Astrocyte (in vitro differentiated cells and primary cell): ENCODE data around the gene FBXW8.

Source experiments
- EZH2 ChIP-seq: IDR thresholded peaks from 2 replicates; pipeline ENCODE4 v1.6.1; 2012; ENCODE audit warnings: mild to moderate bottlenecking, low read length, inconsistent platforms; ENCODE audit not compliant: insufficient read depth
- TF ChIP-seq, protein P1 (sequence below): IDR thresholded peaks from 2 replicates; pipeline ENCODE4 v1.5.1; 2011; ENCODE audit warnings: low read depth, mild to moderate bottlenecking, inconsistent platforms, low read length, moderate library complexity; ENCODE audit not compliant: insufficient read depth

DNA sequence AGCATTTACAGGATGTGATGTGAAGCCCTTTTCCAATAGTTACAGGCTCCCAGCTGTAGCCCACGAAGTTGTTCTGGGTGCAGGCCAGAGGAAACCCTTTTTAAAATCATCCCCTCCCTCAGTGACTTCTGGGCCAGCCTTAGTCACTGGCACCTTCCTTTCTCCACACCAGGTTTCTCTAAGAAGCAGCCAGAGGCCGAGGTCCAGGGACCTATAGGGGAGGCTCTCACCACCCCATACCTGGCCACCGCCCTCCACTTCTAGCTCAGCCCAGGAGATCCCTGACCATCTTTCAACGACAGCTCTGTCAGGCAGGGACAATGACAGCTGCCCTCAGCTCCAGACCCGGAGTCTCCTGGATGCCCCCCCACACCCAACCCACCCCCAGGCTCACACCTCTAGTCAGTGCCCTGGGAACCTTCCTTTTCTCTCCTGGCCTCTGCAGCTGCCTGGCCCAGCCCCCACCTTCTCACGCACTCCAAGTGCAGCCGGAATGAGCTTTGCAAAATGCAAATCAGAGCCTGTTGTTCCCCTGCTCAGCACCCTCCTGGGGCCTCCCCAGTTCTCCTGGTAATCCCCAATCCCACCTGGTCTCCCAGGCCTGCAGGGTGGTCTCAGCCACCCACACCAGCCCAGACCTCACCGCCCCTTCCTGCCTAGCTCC is 141.8 kb downstream of the FBXW8 start:
- TF ChIP-seq, protein P1, sequence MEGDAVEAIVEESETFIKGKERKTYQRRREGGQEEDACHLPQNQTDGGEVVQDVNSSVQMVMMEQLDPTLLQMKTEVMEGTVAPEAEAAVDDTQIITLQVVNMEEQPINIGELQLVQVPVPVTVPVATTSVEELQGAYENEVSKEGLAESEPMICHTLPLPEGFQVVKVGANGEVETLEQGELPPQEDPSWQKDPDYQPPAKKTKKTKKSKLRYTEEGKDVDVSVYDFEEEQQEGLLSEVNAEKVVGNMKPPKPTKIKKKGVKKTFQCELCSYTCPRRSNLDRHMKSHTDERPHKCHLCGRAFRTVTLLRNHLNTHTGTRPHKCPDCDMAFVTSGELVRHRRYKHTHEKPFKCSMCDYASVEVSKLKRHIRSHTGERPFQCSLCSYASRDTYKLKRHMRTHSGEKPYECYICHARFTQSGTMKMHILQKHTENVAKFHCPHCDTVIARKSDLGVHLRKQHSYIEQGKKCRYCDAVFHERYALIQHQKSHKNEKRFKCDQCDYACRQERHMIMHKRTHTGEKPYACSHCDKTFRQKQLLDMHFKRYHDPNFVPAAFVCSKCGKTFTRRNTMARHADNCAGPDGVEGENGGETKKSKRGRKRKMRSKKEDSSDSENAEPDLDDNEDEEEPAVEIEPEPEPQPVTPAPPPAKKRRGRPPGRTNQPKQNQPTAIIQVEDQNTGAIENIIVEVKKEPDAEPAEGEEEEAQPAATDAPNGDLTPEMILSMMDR = no peak
- no peak for TF ChIP-seq EZH2
